HUES64 (cell line): ENCODE data around the gene PRAMEF1.
"Not testable (repeated sequence)": the region's sequence is repeated elsewhere in the genome, so short reads cannot be mapped to it uniquely, and the experiment has no call there.

Experiments used
- H3K27ac ChIP-seq: 2 replicates; pipeline ENCODE4 v1.7.0; 2013; ENCODE audit warnings: low read depth, low read length, inconsistent platforms
- H3K27me3 ChIP-seq: 2 replicates; pipeline ENCODE4 v1.6.1; 2013; ENCODE audit warnings: mild to moderate bottlenecking, low read length; ENCODE audit not compliant: insufficient read depth
- H3K36me3 ChIP-seq: 2 replicates; pipeline ENCODE4 v1.6.1; 2013; ENCODE audit warnings: mild to moderate bottlenecking, low read length; ENCODE audit not compliant: insufficient read depth
- H3K4me1 ChIP-seq: 2 replicates; pipeline ENCODE4 v1.6.1; 2013; ENCODE audit warnings: mild to moderate bottlenecking, low read length, moderate library complexity; ENCODE audit not compliant: insufficient read depth
- H3K4me3 ChIP-seq: 2 replicates; pipeline ENCODE4 v1.5.1; 2013; ENCODE audit warnings: mild to moderate bottlenecking, low read length, moderate library complexity
- H3K9ac ChIP-seq: 2 replicates; pipeline ENCODE4 v1.6.1; 2013; ENCODE audit warnings: mild to moderate bottlenecking, low read depth, low read length
- H3K9me3 ChIP-seq: 2 replicates; pipeline ENCODE4 v1.6.1; 2013; ENCODE audit warnings: low read depth, low read length; ENCODE audit not compliant: insufficient read depth
- WGBS: fragments of 150-250, 120-280 bp; methylation state at CpG from one replicate; pipeline ENCODE4 v1.1.7; 2013; ENCODE audit warnings: missing lambda C conversion rate; 5-methylcytosine and 5-hydroxymethylcytosine counted together

Gene PRAMEF1

DNA sequence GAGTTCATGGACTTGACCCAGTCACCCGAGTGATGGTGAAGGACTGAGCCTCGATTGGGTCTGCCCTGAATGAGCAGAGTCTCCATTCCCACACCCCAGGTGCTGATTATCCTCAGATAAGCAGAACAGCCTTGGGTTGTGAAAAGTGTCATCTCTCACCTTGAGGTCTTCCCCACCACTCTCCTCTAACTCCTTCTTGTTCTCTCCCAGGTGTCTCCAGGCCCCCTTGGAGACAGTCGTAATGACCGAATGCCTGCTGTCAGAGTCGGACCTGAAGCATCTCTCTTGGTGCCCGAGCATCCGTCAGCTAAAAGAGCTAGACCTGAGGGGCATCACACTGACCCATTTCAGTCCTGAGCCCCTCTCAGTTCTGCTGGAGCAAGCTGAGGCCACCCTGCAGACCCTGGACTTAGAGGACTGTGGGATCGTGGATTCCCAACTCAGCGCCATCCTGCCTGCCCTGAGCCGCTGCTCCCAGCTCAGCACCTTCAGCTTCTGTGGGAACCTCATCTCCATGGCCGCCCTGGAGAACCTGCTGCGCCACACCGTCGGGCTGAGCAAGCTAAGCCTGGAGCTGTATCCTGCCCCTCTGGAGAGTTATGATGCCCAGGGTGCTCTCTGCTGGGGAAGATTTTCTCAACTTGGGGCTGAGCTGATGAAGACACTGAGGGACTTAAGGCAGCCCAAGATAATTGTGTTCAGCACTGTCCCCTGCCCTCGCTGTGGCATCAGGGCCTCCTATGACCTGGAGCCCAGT lies 14.2 kb upstream of the PRAMEF1 start:
- no peaks in the 10 kb centered on the region for H3K27me3 ChIP-seq
- H3K9ac ChIP-seq, result no peak overlapping the region
- 93% methylated on average over 15 of the region's 15 CpGs for WGBS
- H3K4me1 ChIP-seq, result peaks cover 3% of the 10 kb centered on the region
- H3K27ac ChIP-seq, result no peak overlapping the region
- H3K4me3 ChIP-seq, result no peak overlapping the region
- H3K9me3 ChIP-seq, result 0 out of 2 replicates have a peak, but pooled peaks cover 7% of the 10 kb centered on the region
- no peaks in the 10 kb centered on the region for H3K36me3 ChIP-seq

GRCh38 chr1:12778061-12778460 lies 13.1 kb upstream of the PRAMEF1 start:
- peaks cover 5% of the 10 kb centered on the region for H3K4me1 ChIP-seq
- no peaks in the 10 kb centered on the region for H3K27me3 ChIP-seq
- 91% methylated on average over 4 of the region's 4 CpGs for WGBS
- no peaks in the 10 kb centered on the region for H3K36me3 ChIP-seq
- no peak overlapping the region for H3K4me3 ChIP-seq
- 0 out of 2 replicates have a peak, but pooled peaks cover 7% of the 10 kb centered on the region for H3K9me3 ChIP-seq
- H3K27ac ChIP-seq, result no peak overlapping the region
- H3K9ac ChIP-seq, result no peak overlapping the region

GRCh38 chr1:12778907-12779306 lies 12.3 kb upstream of the PRAMEF1 start:
- Histone ChIP-seq H3K27me3 (no peaks in the 10 kb centered on the region), H3K36me3 (no peaks in the 10 kb centered on the region), H3K4me1 (peaks cover 5% of the 10 kb centered on the region), H3K27ac (no peak overlapping the region), H3K9me3 (0 out of 2 replicates have a peak, but pooled peaks cover 7% of the 10 kb centered on the region), H3K9ac (no peak overlapping the region), H3K4me3 (no peak overlapping the region)
- 93% methylated on average over 6 of the region's 6 CpGs for WGBS

- not testable (repeated sequence) for H3K27ac ChIP-seq, H3K36me3 ChIP-seq, H3K9ac ChIP-seq, H3K4me3 ChIP-seq, H3K4me1 ChIP-seq, H3K27me3 ChIP-seq
- 30% methylated on average over 4 of the region's 5 CpGs for WGBS
- peaks cover 15% of the 10 kb centered on the region for H3K9me3 ChIP-seq
These were observed 9.7 kb upstream of the PRAMEF1 start for GRCh38 chr1:12781488-12781887.

DNA sequence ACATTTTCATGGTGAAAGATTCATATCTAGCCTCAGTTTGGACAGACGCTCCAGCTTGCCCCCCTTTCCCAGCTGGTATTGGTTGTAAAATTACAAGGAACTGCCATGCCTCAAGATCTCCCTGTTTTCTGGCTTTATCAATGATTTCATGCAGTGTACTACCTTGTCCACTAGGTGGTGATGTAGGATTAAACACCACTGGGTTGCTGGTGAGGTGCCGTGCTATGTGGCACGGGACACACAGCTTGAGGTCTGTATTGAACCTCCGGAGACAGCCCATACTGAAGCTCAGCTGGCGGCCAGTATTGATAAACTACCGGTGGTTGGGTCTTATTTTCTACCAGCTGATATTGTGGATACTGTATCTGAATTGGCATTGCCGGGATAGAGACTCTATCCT lies 7.4 kb upstream of the PRAMEF1 start:
- peaks cover 22% of the 10 kb centered on the region for H3K9me3 ChIP-seq
- WGBS, result 52% methylated on average over 6 of the region's 7 CpGs
- H3K27me3 ChIP-seq, H3K4me1 ChIP-seq, H3K9ac ChIP-seq, H3K4me3 ChIP-seq, H3K36me3 ChIP-seq, H3K27ac ChIP-seq: not testable (repeated sequence)

DNA sequence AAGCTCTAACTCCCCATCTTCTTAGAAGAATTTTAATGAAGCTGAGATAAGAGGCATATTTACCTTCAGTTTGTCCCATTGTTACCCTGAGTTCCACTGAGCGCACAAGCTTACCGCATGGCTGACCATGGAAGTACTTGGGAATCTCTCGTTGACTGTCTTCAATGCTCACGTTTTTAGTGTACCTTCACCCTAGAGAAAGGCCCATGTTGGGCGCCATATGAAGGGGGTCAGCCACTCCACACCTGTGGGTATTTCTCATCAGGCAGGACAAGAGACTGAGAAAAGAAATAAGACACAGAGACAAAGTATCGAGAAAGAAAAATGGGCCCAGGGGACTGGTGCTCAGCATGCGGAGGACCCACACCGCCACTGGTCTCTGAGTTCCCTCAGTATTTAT lies 6.5 kb upstream of the PRAMEF1 start:
- not testable (repeated sequence) for H3K27me3 ChIP-seq

GRCh38 chr1:12798911-12799310 lies 7.7 kb downstream of the PRAMEF1 start:
- H3K27me3 ChIP-seq, result no peaks in the 10 kb centered on the region
- H3K9me3 ChIP-seq, result peaks cover 37% of the 10 kb centered on the region
- no peak overlapping the region for H3K9ac ChIP-seq
- H3K36me3 ChIP-seq, result no peaks in the 10 kb centered on the region
- WGBS, result 61% methylated on average over 4 of the region's 4 CpGs
- no peak overlapping the region for H3K4me3 ChIP-seq
- no peak overlapping the region for H3K27ac ChIP-seq
- no peaks in the 10 kb centered on the region for H3K4me1 ChIP-seq

More for the DNA sequence above, 6.5 kb upstream of the PRAMEF1 start:
- H3K4me1 ChIP-seq, H3K36me3 ChIP-seq, H3K27ac ChIP-seq, H3K4me3 ChIP-seq, H3K9ac ChIP-seq: not testable (repeated sequence)
- WGBS, result 93% methylated on average over 5 of the region's 8 CpGs
- peaks cover 22% of the 10 kb centered on the region for H3K9me3 ChIP-seq

DNA sequence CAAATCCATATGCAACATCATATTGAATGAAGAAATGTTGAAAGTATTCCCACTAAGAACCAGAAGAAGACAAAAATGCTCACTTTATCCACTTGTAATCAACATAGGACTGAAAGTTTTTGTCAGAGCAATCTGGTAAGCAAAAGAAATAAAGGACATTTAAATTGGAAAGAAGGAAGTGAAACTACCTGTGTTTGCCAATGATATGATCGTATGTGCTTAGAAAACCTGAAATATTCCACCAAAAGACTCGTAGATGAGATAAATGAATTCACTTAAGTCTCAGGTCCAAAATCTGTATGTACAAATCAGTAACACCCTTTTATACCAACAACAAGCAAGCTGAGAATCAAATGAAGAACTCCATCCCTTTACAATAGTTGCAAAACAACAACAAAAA lies 8.5 kb downstream of the PRAMEF1 start:
- no peak overlapping the region for H3K4me3 ChIP-seq
- H3K9ac ChIP-seq, result no peak overlapping the region
- H3K36me3 ChIP-seq, result no peaks in the 10 kb centered on the region
- no peak overlapping the region for H3K27ac ChIP-seq
- H3K9me3 ChIP-seq, result peaks cover 41% of the 10 kb centered on the region
- no peaks in the 10 kb centered on the region for H3K27me3 ChIP-seq
- H3K4me1 ChIP-seq, result no peaks in the 10 kb centered on the region
- 80% methylated on average over 2 of the region's 2 CpGs for WGBS

DNA sequence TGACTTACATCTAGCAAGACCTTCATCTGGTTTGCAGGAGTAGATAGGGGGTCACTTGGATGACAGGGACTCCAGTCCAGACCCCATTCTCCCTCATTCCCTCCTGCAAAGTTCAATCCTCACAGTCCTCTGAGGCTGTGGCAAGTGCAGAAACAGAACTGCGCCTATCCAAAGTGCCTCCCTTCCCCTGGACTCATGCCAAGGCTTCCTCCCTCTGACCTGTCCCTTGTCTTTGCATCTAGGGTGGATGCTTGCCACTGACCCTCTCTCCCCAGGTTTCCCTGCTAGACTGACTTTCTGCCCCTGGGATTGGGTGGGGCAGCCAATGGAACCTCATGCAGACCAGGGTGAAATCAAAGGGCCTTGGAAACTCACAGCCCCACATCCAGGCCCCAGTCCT lies 18.7 kb downstream of the PRAMEF1 start:
- H3K27me3 ChIP-seq, result no peaks in the 10 kb centered on the region
- WGBS, result 80% methylated on average over 1 of the region's 1 CpG

DNA sequence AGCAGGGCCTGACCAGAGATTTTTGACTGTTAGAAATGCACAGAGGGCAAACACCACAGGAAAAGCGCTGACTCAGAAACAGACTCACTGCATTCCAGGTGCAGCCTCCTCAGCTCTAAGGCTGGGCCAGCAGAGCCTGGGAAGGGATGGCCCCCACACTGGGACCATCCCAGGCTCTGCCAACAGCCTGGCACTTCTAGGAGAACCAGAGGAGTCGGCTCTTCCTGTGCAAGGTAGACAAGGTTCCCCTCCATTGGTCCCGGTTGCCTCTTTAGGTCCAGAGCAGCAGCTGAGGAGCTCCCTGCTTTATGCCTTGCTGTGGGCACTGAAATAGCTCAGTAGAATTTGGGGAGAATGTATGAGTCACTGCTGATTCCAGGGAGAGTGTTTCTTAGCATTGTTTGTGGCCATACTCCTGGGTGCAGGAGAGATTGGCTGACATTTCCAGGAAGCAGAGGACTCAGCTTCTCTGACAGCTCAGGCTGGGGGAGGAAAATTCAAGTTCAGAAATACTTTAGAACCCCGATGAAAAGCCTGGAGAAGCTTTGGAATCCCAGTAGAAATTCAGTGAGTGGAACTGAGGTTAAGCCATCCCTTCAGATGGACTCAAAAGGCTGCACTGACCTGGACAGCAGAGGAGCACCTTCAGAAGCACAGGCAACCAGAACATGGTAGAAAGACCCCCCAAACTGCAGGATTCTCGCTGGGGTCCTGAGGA lies 19.7 kb downstream of the PRAMEF1 start:
- H3K4me1 ChIP-seq, result no peaks in the 10 kb centered on the region
- 53% methylated on average over 5 of the region's 5 CpGs for WGBS
- H3K4me3 ChIP-seq, result no peak overlapping the region
- H3K36me3 ChIP-seq, result no peaks in the 10 kb centered on the region
- H3K27me3 ChIP-seq, result no peaks in the 10 kb centered on the region
- H3K9ac ChIP-seq, result no peak overlapping the region
- peaks cover 63% of the 10 kb centered on the region for H3K9me3 ChIP-seq
- H3K27ac ChIP-seq, result no peak overlapping the region

More for the DNA sequence above, 18.7 kb downstream of the PRAMEF1 start:
- Histone ChIP-seq H3K4me3 (no peak overlapping the region), H3K9me3 (peaks cover 64% of the 10 kb centered on the region), H3K9ac (no peak overlapping the region), H3K27ac (no peak overlapping the region), H3K36me3 (no peaks in the 10 kb centered on the region), H3K4me1 (no peaks in the 10 kb centered on the region)

GRCh38 chr1:12811409-12811784 lies 20.2 kb downstream of the PRAMEF1 start:
- WGBS, result 58% methylated on average over 2 of the region's 2 CpGs
- Histone ChIP-seq H3K27ac (no peak overlapping the region), H3K9me3 (peaks cover 60% of the 10 kb centered on the region), H3K9ac (no peak overlapping the region), H3K4me1 (no peaks in the 10 kb centered on the region), H3K4me3 (no peak overlapping the region), H3K27me3 (no peaks in the 10 kb centered on the region), H3K36me3 (no peaks in the 10 kb centered on the region)
